Mucosa of descending colon (tissue), 3 donors: ENCODE measurements around the gene KNG1. TPM values are rescaled to one million over a fixed set of nuclear protein-coding genes. Genes with fewer than 3 reads are reported as not detected.
A peak's percentile ranks its signal among the peaks of the same experiment; 100 is the strongest.

Experiments used
- ATAC-seq: fragments of 200-7000 bp; cut with Tn5 transposase; one replicate; pipeline ENCODE4 v1.9.1; 2020; ENCODE audit warnings: mild to moderate bottlenecking, moderate library complexity
- DNase-seq, 3 donors: peaks; one replicate each; pipeline ENCODE4 v3.0.0-alpha.2; 2020
- H3K36me3 ChIP-seq: fragments of 200-600 bp; one replicate; pipeline ENCODE4 v1.8.0; 2021; ENCODE audit warnings: low read depth, mild to moderate bottlenecking
- H3K4me1 ChIP-seq: fragments of 200-600 bp; one replicate; pipeline ENCODE4 v1.8.0; 2021; ENCODE audit warnings: low read depth, mild to moderate bottlenecking
- H3K4me3 ChIP-seq: fragments of 200-600 bp; one replicate; pipeline ENCODE4 v1.8.0; 2021; ENCODE audit warnings: mild to moderate bottlenecking
- H3K9me3 ChIP-seq: fragments of 200-600 bp; one replicate; pipeline ENCODE4 v1.8.0; 2021; ENCODE audit warnings: mild to moderate bottlenecking
- intact Hi-C, 2 donors: fragments of 100-400 bp; cut with DNase I in 1 of 2; cut with micrococcal nuclease in 1 of 2; formaldehyde crosslinking; loops; one replicate each; pipeline versions ENCODE4 v1.11.0 to v1.11.1; 2022; cut with DNase I, micrococcal nuclease
- total RNA-seq, 3 donors: library from RNA; stranded (reverse); fragmentation: NEBNext Ultra II Directional in 2 of 3; extraction: Animal tissue kit (Norgen Biotek cat#: 25700) in 2 of 3; gene quantifications; one replicate each; pipeline versions ENCODE4 v1.2.1 to v1.2.4, GENCODE V29; 2021 to 2023
- TF ChIP-seq, protein P1 (sequence below): fragments of 200-600 bp; IDR thresholded peaks from one replicate; pipeline ENCODE4 v1.8.0; 2022; ENCODE audit warnings: antibody characterized with exemption, mild to moderate bottlenecking
- donor health status: DM: no; HTN: no; CAD: no; lungs with moderate emphysema.
- donor health status: DM: no; HTN: no; CAD: no.
- donor health status: DM: no; HTN: yes; CAD: no.

Gene KNG1
- total RNA-seq, 3 donors from 2014 or later = 0.12 to 3.2 (median 0.44) TPM

DNA sequence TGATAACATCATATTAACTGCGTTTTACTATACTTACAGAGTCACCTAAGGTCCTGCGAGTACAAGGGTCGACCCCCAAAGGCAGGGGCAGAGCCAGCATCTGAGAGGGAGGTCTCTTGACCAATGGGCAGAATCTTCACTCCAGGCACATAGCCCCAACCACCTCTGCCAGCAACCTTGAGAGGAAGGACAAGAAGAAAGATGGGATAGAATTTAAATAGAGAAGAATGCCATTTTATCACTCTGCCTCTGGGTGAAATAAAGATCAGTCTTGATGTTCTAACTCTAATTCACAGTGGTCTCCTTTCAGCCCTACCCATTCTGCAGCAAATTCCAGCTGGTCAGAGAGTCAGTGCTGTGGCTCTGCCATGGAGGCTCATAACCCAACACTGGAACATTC, 26.5 kb downstream of the KNG1 start:
- intact Hi-C loops = no loop called here
- H3K4me3 ChIP-seq = no peak overlapping the region
- H3K36me3 ChIP-seq = no peaks in the 10 kb centered on the region
- peaks cover 16% of the 10 kb centered on the region for H3K4me1 ChIP-seq
- TF ChIP-seq, protein P1, sequence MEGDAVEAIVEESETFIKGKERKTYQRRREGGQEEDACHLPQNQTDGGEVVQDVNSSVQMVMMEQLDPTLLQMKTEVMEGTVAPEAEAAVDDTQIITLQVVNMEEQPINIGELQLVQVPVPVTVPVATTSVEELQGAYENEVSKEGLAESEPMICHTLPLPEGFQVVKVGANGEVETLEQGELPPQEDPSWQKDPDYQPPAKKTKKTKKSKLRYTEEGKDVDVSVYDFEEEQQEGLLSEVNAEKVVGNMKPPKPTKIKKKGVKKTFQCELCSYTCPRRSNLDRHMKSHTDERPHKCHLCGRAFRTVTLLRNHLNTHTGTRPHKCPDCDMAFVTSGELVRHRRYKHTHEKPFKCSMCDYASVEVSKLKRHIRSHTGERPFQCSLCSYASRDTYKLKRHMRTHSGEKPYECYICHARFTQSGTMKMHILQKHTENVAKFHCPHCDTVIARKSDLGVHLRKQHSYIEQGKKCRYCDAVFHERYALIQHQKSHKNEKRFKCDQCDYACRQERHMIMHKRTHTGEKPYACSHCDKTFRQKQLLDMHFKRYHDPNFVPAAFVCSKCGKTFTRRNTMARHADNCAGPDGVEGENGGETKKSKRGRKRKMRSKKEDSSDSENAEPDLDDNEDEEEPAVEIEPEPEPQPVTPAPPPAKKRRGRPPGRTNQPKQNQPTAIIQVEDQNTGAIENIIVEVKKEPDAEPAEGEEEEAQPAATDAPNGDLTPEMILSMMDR = no peak
- ATAC-seq (no peak), DNase-seq (no peak)
- no peaks in the 10 kb centered on the region for H3K9me3 ChIP-seq

DNA sequence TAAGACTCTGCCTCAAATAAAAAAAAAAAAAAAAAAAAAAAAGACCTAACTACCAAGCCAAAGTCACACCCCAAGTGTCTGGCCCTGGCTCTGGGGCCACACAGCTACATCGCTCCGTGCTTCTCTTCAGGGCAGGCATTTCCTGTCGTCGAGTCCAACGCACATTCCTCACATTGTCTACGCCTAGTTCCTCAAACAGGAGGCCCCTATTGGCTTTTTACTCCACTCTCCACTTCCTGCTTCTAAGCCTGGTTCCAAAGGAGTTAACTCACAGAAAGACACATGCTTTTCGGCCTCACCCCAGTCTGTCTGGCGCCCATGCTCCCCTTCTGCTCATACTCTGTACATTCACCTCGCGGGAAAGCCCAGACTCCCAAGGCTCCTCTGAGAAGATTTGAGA, 28.8 kb downstream of the KNG1 start:
- no peaks in the 10 kb centered on the region for H3K36me3 ChIP-seq
- ATAC-seq (peak; percentile 94), DNase-seq (peak; percentile 77 to 78 (median 78))
- TF ChIP-seq, protein P1 = no peak
- no peak overlapping the region for H3K4me3 ChIP-seq
- intact Hi-C loops = no loop called here
- peaks cover 16% of the 10 kb centered on the region for H3K4me1 ChIP-seq
- no peaks in the 10 kb centered on the region for H3K9me3 ChIP-seq

- Histone ChIP-seq H3K4me3 (no peak overlapping the region), H3K9me3 (no peaks in the 10 kb centered on the region), H3K4me1 (peaks cover 4% of the 10 kb centered on the region), H3K36me3 (no peaks in the 10 kb centered on the region)
- DNase-seq = no peak
- TF ChIP-seq, protein P1 = no peak
- no peak for ATAC-seq
- intact Hi-C loops = loop anchor here in 1 of 2 donors (10.0 kb wide), 1 partner anchor 136 kb away; the partner anchor contains the start of gene AHSG
Measured at GRCh38 chr3:186750316-186750715, 33.2 kb downstream of the KNG1 start.

- intact Hi-C loops = loop anchor here in 1 of 2 donors (10.0 kb wide), 1 partner anchor 137 kb away; the partner anchor contains the start of gene AHSG
- peak; percentile 15 for ATAC-seq
- Histone ChIP-seq H3K36me3 (no peaks in the 10 kb centered on the region), H3K4me1 (no peaks in the 10 kb centered on the region), H3K9me3 (no peaks in the 10 kb centered on the region), H3K4me3 (no peak overlapping the region)
- DNase-seq = no peak
- TF ChIP-seq, protein P1 = no peak
Measured at GRCh38 chr3:186751480-186751879, 34.3 kb downstream of the KNG1 start.

DNA sequence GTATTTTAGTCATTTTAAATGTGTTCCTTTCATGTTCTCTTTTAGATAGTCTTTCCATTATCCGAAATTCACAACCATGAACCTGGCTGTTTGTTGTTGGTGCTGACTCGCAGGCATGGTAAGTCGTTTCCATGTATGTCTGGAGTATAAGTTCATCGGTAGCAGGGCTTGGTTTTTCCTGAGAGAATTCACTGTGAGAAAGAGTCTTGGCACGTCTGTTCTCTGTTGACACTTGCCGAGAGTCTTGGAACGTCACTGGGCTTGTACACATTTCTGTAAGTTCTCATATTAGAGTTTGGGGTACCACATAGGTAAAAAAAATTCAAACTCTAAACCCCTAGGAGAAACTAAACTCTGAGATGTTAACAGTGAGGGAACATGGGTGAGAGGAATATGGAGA, 36.8 kb downstream of the KNG1 start:
- Histone ChIP-seq H3K4me3 (no peak overlapping the region), H3K9me3 (no peaks in the 10 kb centered on the region), H3K4me1 (no peaks in the 10 kb centered on the region), H3K36me3 (no peaks in the 10 kb centered on the region)
- intact Hi-C loops = loop anchor here in 1 of 2 donors (10.0 kb wide), 1 partner anchor 139 kb away; the partner anchor contains the start of gene AHSG
- no peak for DNase-seq
- TF ChIP-seq, protein P1 = no peak
- no peak for ATAC-seq

GRCh38 chr3:186754871-186755270, 37.7 kb downstream of the KNG1 start:
- H3K4me3 ChIP-seq = no peak overlapping the region
- no peak for DNase-seq
- no peaks in the 10 kb centered on the region for H3K9me3 ChIP-seq
- H3K4me1 ChIP-seq = no peaks in the 10 kb centered on the region
- TF ChIP-seq, protein P1 = no peak
- intact Hi-C loops = loop anchor here in 1 of 2 donors (10.0 kb wide), 1 partner anchor 140 kb away; the partner anchor contains the start of gene AHSG
- no peak for ATAC-seq
- no peaks in the 10 kb centered on the region for H3K36me3 ChIP-seq
